Fibroblast of upper back skin (primary cell): ENCODE results near the gene ANTXR1.

Source experiments
- DNase-seq: peaks from one replicate; pipeline ENCODE4 v3.0.0-alpha.2; 2013

Gene ANTXR1

DNA sequence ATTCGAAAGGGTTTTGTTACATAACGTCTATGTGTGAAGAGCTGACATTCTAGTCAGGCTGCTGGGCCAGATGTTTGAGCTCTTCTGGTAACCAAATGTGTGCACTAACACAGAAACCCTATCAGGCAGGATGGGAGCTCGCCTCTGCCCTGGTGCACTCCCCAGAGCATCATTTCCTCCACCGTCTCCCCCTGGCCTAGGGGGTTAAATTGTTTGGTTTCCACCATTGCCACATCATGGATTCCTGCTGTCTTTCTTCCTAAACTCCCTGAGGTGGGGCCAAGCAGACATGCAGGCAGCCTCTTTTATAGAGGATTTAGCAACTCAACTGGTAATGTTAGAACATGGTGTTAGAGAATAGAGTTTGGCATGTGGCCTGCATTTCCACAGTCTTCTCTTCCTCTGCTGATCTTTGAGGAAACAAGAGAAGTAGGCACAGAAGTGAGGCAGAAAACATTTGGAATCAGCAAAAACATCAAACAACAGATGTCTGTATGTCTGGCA is 87.3 kb downstream of the ANTXR1 start:
- DNase-seq: peak; percentile 60

DNA sequence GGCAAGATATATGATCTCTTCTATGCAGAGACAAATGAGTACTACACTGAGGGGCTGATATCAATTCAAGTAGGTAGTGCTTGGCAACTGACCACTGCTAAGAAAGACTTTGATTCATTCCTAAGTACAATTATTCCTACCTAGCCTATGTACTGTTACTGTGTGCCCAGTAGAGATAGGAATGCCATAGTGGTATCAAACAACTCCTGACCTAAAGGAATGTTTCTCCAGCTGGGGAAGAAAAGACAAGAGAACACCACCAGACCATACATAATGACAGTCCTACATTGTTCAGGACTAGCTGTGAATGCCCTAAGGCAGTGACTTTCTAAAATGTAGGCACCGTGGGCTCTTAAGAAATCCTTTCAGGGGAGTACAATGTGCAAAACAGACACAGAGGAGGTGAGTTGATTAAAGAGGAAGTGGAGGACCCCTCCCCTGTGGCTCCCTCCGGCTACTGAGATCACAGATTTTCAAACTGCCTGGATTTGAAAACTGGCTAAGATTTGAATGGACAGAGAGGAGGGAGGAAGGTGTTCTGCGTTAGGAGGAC is 89.1 kb downstream of the ANTXR1 start:
- no peak for DNase-seq

GRCh38 chr2:69103419-69103818 is 90.4 kb downstream of the ANTXR1 start:
- no peak for DNase-seq

DNA sequence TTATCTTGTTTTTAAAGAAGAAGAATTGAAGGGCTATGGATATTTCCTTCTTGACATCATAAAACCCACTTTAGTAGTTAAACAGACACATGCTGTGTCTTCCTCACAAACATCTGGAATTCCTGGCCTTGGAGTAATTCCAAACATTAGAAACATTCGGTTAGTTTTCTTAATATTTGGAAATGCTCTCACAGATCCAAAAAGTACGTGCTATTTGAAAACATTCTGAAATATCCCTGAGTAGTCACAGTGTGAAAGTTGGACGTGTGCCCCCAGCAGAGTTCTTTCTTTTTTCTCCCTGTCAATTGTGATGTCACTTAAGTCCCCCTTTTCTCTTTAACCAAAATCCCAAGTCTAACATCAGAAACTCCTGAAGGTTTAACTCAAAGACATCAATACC is 91.3 kb downstream of the ANTXR1 start:
- no peak for DNase-seq

DNA sequence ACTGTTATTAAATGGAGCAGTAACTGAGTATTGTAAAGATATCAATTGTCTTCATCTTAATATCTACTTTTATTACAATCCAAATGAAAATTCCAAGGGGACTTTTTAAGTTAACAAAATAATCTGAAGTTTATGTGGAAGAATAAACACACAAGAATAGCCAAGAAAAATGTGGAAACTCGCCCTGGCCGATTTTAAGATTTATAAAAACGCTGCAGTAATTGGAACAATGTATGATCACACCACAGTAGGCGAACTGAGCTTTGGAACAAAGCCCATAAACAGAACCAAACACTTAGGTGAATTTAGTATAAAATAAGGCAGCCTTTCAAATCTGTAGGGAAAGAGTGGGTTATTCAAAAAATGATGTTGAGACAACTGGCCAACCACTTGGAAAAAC is 96.3 kb downstream of the ANTXR1 start:
- no peak for DNase-seq

GRCh38 chr2:69111076-69111475 is 98.1 kb downstream of the ANTXR1 start:
- DNase-seq: no peak

- no peak for DNase-seq
These were observed 100.6 kb downstream of the ANTXR1 start for GRCh38 chr2:69113627-69114026.

- no peak for DNase-seq
These were observed 101.6 kb downstream of the ANTXR1 start for GRCh38 chr2:69114534-69114933.

- DNase-seq: no peak
These were observed 103.5 kb downstream of the ANTXR1 start for GRCh38 chr2:69116438-69116837.

GRCh38 chr2:69118609-69119008 is 105.6 kb downstream of the ANTXR1 start:
- DNase-seq: peak; percentile 76

GRCh38 chr2:69119104-69119894 is 106.3 kb downstream of the ANTXR1 start:
- no peak for DNase-seq

DNA sequence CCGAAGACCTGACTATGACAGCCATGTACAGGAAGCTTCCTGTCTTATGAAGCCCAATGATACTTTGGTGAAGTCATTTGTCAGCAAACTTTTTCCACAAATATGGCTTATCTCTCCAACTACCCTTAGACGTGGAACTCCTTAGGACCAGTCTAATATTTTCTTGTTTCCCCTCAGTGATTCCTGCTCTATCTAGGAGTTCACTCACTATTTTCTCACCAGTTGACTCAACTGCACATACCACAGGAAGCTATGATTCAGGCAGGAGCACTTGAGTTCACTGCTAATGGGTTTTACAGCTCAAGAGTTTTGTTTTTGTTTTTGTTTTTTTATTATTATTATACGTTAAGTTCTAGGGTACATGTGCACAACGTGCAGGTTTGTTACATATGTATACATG is 109.3 kb downstream of the ANTXR1 start:
- peak; percentile 60 for DNase-seq

GRCh38 chr2:69123182-69123581 is 110.2 kb downstream of the ANTXR1 start:
- no peak for DNase-seq

DNA sequence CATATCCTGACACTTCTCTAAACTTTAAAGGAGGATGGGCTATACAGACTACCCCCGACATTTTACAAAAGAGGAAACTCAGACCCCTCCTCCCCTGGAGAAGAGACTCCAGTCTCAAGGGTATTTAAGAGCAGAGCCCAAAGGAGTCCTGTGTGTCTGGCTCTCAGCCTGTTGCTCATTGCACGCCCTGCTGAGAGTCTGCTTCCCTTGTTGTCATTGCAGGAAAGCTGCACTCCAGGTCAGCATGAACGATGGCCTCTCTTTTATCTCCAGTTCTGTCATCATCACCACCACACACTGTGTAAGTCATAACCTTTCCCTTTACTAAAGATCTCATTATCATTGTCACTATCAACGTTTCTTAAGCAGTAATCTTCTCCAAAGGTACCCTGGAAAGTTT is 111.4 kb downstream of the ANTXR1 start:
- no peak for DNase-seq

DNA sequence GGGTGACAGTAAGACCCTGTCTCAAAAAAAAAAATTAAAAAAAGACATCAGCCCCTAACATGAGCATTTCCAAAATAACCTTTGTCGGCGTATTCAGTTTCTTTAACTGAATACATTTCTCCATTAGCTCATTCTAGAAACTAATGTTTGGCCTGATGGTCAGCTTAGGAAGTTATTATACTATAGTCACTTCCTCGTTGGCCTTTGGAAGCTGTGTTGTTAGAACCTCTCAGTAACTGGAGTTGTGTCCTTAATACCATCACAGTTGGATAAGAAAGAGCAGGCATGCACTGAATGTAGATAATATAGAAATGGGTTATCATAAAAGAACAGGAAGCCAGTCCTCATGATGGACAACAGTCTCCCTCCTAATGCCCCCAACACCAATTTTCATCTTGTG is 112.8 kb downstream of the ANTXR1 start:
- no peak for DNase-seq

GRCh38 chr2:69126341-69126740 is 113.4 kb downstream of the ANTXR1 start:
- no peak for DNase-seq

DNA sequence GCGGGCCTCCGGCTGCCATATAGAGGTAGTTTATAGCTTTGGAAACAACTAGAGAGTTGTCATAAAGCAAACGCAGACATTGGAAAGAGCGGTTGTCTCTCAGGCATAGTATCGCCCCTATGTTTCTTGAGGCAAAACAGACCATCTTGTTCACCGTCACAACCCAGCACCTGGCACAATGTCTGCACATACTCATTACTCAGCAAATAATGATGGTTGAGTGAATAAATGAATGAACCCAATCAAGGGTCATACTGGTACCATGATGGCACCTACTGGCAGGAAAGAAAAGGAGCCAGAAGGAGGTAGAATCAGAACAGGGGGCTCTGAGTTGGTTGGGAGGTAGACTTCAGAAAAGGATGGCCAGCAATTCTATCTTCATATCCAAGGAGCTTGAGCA is 118.5 kb downstream of the ANTXR1 start:
- no peak for DNase-seq

DNA sequence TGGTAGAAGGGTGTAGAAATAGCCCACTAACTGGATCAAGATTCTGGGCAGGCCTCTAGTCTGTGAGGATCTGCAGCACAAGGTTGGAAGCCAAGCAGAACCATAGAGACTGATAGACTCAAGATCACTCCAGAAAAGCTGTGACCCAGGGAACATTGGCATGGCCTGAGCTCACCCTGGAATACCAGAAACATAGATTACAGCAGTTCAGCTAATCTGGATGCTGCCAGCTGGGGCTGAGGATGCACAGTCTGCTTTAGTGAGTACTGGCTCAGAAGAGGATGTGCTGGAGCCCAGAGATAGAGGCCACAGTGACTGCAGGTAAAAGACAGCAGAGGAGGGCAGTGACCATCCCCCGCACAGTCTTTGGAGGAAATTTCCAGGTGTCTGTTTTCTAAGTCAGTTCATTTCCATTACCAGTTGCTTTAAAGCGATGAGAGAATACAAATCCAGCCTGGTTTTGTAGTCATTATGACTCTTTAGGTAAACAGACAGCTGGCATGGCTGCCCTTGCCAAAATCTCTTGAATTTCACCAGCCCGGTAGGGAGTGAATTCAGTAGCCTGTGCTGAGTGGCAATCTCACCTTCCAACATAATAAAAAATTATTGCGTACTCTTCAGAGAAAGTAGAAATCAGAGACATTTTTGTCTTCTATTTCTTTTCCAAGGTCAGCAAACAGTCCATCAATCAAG is 119.2 kb downstream of the ANTXR1 start:
- no peak for DNase-seq

GRCh38 chr2:69132960-69133590 is 120.1 kb downstream of the ANTXR1 start:
- no peak for DNase-seq

DNA sequence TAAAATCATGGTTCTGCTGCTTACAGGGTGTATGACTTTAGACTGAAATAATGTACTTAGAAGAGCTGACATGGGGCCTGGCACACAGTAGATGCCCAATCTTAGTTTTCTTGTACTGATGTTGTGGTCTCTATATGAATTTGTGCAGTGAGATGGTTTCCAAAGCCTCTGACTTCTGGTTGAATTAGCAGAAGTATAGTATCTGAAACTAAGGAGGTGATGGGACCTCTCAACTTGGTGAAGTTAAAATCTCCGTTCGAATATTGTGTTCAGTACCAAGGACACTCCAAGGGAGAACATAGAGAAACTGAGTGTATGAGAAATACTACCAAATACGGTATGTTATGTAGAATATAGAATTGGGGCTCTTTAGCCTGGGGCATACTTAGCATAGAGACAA is 120.9 kb downstream of the ANTXR1 start:
- no peak for DNase-seq

GRCh38 chr2:69134306-69134945 is 121.4 kb downstream of the ANTXR1 start:
- no peak for DNase-seq

GRCh38 chr2:69138247-69138772 is 125.3 kb downstream of the ANTXR1 start:
- peak; percentile 88 for DNase-seq
